CD4-positive, alpha-beta T cell treated with Interleukin-15 for 4 hours (primary cell): ENCODE data around the gene BCDIN3D.
"Not testable (repeated sequence)": the region's sequence is repeated elsewhere in the genome, so short reads cannot be mapped to it uniquely, and the experiment has no call there.

Source experiments
- DNase-seq: peaks from one replicate; pipeline ENCODE4 v3.0.0-alpha.2; 2020; ENCODE audit warnings: low spot score

Gene BCDIN3D, protein sequence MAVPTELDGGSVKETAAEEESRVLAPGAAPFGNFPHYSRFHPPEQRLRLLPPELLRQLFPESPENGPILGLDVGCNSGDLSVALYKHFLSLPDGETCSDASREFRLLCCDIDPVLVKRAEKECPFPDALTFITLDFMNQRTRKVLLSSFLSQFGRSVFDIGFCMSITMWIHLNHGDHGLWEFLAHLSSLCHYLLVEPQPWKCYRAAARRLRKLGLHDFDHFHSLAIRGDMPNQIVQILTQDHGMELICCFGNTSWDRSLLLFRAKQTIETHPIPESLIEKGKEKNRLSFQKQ

DNA sequence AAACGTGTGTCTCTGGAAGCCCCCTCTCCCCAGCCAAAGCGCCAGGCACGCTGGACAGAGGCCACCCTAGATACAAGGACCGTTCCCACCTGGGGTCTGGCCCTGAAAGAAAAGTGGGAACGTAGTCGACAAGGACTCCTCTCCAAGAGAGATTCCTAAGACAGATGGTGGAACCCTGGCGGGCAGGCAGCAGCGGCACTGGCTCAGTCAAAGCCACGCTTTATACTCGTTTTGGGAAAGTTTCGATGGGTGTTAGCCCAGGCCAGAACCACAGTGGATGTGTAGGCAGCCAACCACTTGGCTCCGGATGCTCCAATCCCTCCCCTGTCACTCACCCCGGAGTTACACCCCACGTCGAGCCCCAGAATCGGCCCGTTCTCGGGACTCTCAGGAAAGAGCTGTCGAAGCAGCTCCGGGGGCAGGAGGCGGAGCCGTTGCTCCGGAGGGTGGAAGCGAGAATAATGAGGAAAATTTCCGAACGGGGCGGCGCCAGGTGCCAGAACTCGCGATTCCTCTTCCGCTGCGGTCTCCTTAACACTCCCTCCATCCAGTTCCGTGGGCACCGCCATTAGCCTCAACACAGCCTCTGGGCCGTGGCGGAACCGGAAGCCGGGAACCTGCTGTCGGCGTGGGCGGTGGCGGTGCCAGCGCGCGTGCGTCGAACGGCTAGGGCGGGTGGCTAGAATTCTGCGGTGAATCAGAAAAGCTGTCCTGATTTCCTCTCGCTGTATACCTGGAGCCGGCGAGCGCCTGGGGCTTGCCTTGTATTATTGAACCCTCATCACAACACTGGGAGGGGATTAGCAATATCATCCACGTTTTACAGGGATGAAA is at the start of gene BCDIN3D:
Gene BCDIN3D, minus strand, starts transcription at position 588 of the 834 bp plus-strand sequence. Its CDS starts 19 bp downstream, at position 569.
- DNase-seq, result peak; percentile 91

DNA sequence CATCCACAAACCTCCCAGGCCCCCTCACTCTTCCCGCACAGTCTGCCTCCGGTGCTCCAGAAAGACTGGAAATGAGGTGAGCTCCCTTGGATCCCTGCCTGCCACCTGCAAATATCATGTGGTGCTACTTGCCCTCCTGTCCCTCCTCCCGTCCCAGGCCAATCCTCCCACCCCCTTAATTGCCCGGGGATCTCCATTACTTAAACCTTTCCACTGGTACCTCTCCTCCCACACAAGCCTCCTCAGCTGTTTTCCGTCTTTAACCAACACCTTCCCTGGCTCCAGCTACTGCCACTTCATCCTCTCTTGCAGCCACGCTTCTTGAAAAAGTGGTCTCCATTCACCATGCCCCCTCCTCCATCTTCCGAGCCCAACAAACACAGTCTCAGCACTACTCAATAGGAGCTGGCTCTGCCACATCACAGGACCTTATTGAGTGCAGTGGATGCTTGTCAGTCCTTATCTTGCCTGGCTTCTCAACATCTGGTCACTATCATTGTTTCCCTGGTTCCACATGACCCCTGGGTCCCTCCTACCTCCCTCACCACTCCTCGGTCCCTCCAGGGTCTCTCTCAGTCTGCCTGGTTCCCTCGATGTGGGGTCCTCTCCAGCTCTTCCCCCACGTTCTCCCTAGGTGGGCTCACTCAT is 49.3 kb upstream of the BCDIN3D start:
- DNase-seq, result no peak

DNA sequence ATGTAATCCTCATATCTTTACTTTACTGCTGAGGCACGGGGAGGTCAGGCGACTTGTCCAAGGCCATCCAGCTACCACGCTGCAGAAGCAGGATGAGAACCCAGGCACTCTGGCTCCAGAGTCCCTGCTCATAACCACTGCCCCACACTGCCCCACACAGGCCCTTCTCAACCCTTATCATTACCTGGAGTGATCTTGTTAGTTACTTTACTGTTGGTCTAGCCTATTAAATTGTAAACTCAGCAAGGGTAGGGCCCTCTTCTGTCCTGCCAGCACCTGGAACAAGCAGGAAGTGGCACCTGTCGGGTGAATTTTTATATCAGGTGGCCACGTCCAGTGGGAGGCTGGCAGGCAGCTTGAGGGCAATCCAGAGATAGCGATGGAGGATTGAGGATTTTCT is 48.6 kb upstream of the BCDIN3D start:
- no peak for DNase-seq

DNA sequence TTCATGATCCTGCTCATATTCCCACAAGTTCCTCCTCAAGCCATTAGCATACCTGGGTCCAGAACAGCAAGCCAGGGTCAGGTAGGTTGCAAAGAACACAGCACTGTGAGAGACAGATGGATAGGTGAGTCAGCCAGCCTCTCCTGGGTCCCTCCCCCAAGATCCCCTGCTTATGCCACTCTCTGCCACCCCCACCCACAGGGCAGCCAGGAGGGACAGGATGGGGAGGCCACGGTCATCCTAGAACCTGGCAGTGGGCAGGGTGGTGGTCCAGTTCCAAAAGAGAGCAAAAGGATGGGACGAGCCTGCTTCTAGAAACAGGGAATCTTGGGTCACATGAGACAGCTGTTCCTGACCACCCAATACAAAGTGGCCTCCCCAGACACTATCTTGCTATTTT is 48.1 kb upstream of the BCDIN3D start:
- no peak for DNase-seq

DNA sequence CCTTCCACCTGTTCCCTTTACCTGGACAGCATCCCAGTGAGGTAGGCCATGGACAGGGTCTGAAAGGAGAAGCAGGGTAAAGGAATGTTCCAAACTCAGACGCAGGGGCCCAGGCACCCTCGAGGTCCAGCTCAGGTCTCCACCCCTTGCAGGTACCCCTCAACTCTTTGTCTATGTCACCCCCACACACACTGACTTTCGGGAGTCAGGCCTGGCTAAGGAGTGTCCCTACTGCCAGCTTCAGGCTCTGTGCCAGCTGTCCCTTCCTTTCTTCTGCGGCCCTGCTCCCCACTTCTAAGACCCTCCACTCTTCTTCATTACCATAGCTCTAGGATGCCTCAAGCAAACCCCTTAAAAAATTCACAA is 47.2 kb upstream of the BCDIN3D start:
- DNase-seq, result no peak

DNA sequence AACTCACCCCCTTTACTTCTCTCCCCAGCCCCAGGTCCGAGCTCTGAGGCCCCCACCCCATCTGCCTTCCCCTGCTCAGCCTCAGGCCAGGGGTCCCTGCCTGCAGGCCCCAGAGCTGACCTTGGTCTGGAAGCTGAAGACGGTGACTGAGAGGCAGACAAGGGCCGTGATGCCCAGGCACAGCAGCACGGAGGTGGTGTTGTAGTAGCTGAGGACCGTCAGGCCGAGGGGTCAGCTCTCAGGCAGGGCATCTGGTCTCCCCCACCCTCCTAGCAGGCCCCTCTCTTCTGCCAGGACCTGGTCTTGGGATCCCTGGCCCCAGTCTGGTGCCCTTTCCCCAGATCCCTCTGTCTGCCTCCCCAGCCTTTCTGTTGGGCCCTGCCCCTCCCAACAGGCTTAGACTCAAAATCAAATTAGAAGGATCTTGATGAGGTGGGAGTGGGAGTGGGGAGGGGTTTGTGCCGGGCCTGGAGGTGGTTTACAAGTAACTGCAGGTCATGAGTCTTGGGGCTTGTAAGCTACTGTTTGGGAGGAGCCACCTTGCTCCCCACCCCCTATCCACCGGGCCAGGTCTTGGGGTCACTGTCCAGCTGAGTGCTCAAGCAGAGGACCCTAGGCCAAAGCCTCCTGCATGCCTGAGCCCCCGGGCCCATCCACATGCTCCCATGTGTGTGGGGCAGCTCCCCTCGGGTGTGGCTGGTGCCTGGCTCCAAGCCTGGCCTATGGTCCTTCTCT is 46.6 kb upstream of the BCDIN3D start:
- DNase-seq, result no peak

DNA sequence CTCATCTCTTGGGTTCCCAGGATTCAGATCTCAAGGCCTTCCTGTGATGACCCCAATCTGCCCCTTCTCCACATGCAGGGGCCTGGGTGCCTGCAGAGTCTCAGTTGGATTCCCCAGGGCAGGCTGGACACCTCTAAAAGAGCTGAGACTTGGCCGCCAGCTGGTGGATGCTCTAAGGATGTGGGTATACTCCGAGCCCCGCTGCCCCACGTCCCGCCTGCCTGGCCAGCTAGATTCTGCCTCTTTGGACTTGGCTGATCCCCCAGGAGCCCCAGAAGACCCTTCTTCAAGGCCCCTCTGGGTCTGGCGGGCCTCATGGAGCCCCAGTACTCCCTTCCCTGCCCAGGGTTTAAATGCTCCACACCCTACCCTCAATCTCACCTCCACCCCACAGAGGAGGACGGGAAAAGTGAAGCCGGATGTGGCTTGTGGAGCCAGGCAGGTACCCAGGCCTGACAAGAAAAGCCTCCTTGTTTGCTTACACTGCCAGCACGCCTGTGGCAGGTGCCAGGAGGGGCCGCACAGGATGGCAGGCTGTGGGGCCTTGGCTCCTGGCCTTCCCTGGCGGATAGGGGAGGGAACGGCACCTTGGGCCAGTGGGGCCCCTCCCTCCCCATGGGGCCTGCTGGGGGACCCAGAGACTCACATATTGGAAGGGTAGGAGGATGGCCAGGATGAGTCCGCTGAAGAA is 45.7 kb upstream of the BCDIN3D start:
- no peak for DNase-seq

DNA sequence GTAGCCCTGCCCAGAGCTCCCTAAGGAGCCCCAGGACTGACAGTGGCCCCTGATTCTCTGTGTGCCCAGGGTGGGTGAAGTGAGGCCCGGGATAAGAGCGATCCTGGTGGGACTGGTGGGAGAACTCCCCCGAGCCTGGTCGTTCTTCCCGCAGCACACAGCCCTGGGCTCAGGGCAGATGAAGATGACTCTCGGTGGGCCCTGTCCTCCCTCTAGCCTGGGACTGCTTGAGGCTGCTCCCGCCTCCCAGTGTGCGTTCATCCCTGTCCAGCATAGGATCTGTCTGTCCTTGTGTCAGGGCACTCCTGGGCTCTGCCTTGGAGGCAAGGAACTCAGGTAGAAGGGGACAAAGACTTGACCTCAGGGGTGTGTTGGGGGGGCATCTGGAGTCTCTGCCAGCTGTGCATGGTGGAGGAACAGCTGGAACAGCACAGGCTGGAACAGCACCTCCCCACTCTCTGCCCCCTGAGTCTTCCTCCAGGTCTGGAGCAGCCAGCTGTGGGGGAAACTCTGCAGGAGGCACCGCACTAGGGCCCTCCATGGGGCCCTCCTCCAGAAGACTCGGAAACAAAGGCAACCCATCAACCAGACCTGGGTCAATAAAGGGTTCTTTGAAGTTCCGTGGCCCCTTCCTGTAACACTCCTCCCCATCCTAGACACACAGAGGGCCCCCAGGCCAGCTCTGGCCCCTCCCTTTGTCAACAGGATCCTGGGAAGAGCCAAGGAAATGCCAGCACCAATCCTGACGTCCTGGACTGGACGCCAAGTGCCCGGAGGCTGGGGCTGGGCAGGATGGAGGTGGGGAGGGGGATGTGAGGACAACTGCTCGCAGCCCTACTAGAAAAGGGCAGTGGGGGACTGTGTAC is 44.9 kb upstream of the BCDIN3D start:
- no peak for DNase-seq

DNA sequence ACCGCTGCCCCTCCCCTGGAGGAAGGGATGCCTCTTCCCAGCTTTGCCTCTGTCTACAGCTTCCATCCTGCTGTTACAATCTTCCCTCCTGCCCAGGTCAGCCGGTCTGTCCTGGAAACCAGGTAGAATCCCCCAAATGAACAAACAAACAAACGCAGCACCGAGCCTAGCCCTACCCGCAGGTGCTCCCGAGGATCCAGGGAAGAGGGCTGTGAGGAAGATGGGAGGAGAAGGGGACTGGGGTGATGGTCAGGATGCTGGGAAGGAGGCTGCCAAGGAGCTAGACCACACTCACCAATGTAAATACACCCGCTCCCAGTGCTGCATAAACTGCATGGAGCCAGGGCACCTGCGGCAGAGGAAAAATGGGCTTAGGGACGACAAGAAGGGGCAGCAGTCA is 44.2 kb upstream of the BCDIN3D start:
- no peak for DNase-seq

DNA sequence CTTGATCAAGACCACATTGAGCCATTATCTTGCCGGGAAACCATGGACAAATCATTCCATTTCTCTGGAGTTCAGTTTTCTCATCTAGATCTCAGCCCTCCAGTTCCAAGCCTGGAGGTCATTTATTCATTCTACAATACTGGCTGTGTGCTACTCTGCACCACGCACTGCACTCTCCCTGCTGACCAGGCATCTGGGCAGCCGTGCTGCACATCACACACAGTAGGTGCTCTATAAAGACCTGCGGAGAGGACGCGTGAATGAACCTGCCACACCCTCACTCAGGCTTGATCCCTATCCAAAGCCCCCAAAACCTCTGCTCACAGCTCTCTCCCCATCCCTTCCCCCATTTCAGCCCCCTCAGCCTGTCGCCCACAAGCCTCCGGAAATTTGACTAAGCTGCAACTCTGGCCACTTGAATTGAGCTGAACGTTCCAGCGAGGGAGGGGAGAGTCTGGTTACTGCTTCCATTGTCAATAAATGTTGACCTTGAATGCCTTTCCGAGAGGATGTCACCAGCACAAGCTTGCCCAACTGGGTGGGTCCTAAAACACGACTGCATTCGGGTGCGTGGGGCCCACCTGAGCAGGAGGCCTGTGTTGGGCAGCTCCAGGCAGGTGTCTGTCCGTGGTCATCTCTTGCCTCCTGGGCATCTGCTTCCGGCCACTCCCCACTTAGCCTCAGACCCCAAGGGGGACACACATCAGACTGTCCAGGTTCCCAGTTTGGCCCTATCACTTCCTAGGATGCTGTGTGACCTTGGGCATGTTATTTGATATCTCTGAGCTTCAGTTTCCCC is 43.0 kb upstream of the BCDIN3D start:
- DNase-seq, result no peak

DNA sequence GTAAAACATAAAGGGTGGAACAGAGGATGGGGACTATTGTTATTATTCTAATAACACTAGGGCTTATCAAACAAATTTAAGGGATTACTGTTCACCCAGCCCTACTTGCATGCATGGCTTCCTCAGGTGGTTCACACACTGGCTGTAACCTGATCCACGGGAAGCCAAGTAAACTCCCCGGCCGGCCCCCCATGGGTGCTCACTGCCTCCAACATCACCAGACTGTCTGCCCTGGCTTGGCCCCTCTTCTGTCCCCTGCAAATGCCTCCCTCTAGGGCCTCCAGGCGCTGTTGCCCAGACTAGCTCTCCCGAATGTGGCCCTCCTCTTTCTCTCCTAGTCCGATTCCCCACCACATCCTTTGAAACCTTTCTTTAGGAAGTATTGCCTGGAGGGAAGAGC is 42.2 kb upstream of the BCDIN3D start:
- no peak for DNase-seq

DNA sequence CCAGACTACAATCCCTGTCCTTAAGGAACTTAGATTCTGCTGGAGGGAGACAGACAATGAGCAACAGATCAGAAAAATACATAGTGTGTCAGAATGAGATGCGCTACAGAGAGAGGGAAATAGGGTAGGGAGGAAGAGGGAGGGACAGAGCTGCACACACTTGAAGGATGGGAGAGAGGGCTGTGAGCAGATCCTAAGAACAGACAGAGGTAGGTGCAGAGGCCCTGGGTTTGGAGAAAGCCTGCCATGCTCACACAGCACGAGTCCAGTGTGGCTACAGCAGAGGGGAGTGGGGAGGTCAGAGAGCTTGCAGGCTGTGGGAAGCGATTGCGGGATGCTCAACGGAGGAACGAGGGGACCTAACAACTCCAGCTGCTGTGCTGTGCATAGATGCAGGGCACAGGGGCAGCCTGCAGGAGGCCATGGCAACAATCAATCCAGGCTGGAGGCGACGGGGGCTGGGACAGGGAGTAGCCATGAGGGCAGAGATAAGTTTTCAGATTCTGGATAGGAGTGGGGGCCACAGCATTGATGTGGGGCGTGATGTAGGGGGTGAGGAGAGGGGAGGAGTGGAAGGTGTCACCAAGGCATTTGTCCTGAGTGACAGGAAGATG is 40.1 kb upstream of the BCDIN3D start:
- DNase-seq, result no peak

DNA sequence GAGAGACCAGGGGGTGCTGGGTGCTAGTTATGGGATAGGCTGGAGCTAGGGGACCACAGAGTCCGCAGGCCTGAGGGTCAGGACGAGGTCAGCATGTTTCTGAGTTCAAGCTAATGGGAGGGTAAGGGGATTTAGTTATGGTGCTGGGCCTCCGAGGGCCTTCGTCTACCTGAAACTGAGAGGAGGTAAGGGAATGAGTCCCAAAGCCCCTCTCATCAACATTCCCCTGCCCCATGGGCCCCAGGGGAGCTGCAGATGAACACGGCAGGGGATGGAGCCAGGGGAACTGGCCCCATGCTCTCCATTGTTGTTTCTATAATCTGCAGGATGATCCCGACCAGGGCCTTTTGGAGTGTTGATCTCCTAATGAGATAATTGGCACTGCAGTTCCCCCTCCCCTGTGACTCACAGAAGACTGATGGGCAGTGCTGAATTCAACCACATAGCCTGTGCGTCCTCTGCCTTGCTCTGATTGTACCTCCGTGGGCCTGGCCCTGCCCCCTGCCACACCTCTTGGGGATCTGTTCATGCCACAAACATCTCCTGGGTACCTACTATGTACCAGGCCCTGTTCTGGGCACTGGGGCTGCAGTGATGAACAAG is 39.4 kb upstream of the BCDIN3D start:
- no peak for DNase-seq

DNA sequence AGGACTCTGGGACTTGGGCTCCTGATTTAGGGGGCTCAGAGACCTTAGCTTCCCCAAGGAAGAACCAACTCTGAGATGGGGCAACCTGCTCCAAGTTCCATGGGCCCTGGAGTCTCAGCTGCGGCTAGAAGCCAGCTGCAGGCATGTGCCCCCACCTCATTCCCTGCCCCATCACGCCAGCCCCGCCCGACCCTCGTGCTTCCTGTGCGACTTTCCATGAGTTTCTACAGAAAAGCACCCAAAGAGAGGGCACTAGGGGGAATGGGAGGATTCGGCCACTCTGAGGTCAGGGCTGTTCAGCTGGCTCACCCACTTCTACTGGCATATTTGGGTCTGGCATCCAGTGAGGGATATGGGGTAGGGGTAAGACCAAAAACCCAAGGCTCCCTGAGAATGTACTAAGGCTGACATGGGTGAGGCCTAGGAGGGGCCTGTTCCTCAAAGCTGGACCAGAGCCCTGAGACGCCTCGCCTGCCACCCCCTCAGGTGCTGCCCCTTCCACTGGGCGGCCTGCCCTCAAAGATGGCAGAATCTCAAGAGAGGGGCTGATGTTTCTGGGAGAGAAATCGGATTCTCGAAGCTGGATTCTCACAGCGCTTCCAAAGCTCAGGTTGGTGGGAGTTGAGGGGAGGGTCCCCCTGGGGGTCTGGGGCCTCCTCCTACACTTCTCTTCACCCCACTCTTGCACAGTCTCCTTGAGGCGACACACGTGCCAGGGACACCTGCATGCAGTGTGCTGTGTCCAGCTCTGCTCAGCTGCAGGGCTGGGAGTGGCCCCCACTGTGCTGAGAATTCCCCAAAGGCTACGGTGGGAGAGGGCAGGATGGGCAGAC is 38.7 kb upstream of the BCDIN3D start:
- no peak for DNase-seq

DNA sequence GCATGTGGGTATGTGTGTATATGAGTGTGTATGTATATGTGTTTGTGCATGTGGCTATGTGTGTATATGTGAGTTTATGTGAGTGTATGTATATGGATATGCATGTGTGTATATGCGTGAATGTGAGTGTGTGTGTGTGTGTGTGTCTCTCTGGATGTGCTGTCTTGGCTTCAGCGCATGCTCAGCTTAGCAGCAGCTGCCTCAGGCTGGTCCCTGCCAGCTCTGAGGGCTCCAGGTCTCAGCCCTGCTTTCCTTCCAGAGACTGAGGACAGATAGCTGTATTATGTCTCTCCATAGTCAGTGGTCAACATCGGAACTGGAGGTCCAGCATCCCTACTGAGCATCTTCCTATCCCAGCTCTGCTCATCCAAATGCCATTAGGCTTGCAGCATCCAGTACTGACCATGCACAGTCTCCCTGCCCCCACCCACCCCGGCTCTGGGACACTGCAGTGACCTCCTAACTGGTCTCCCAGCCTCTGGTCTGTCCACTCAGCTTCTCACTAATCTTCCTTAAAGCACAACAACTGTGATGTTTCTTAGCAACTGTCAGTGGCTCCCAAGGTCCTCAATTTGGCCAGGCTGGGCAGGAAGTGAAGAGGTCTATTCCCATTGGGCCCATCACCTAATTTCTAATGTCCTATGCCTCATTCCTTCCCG is 38.0 kb upstream of the BCDIN3D start:
- DNase-seq, result no peak

DNA sequence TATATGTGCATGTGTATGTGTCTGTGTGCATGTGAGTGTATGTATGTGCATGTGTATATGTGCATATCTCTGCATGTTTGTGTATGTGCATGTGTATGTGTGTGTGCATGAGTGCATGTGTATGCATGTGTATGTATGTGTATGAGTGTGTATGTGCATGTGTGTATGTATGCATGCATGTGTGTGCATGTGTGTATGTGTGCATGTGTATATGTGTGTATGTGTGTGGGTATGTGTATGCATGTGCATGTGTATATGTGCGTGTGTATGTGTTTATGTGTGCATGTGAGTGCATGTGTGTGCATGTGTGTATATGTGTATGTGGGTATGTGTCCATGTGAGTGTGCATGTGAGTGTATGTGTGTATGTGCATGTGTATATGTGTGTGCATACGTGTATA is 36.2 kb upstream of the BCDIN3D start:
- not testable (repeated sequence) for DNase-seq

DNA sequence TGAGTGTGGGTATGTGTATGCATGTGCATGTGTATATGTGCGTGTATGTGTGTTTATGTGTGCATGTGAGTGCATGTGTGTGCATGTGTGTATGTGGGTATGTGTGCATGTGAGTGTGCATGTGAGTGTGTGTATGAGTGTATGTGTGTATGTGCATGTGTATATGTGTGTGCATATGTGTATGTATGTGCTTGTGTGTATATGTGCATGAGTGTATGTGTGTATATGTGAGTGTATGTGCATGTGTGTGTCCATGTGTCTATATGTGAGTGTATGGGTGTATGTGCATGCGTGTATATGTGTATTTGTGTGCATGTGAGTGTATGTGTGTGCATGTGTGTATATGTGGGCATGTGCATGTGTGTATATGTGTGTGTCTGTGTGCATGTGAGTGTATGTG is 35.1 kb upstream of the BCDIN3D start:
- no peak for DNase-seq

DNA sequence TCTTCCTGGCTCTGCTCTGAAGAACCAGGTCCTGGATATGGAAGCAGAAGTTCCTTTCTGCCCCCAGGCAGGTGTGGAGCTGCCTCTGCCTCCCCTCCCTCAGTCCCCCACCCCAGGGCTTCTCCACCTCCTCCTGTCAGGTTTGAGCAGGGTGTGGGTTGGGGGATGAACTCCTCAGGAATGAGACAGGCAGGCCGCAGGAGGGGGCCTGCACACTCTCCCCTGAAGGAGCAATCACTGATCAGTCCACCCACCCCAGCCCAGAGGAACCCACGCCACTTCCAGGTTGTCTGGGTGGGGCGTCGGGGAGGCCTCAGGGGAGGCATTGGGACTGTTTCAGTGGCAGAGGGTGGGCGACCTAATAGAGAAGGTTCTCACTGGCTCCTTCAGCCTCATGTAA is 34.2 kb upstream of the BCDIN3D start:
- no peak for DNase-seq
